GM12865 (cell line): Measurements from ENCODE around the gene CLDN20.

Experiments used
- DNase-seq: peaks from one replicate; pipeline ENCODE4 v3.0.0; 2010; ENCODE audit warnings: low read depth
- H3K4me3 ChIP-seq: 2 replicates; pipeline ENCODE4 v1.5.1; 2011; ENCODE audit warnings: mild to moderate bottlenecking, low read depth, low read length, control low read depth
- TF ChIP-seq, protein P1 (sequence below): IDR thresholded peaks from 2 replicates; pipeline ENCODE4 v1.5.1; 2011; ENCODE audit warnings: low read length, control low read depth, low read depth, inconsistent platforms; ENCODE audit not compliant: insufficient read depth; ENCODE audit errors: missing control alignments

CLDN20 gene

DNA sequence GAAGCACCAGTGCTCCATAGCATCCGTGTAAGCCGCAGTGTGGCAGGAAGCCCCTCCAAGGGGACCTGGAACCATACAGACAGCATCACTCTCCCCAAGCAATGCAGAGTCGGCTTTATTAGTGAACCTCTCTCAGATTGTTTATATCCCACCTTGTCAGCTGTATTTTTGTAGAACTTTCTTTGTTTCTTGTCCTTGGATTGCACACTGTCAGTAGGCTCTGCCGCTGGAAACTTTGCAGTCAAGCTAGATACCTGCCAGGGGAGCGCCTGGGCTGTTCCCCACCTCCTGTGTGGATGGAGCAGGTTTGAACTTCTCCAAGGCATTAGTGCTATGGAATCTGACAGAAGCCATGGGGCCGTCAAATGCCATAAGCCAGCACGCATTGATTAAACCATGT lies 18.6 kb upstream of the CLDN20 start:
- TF ChIP-seq, protein P1, sequence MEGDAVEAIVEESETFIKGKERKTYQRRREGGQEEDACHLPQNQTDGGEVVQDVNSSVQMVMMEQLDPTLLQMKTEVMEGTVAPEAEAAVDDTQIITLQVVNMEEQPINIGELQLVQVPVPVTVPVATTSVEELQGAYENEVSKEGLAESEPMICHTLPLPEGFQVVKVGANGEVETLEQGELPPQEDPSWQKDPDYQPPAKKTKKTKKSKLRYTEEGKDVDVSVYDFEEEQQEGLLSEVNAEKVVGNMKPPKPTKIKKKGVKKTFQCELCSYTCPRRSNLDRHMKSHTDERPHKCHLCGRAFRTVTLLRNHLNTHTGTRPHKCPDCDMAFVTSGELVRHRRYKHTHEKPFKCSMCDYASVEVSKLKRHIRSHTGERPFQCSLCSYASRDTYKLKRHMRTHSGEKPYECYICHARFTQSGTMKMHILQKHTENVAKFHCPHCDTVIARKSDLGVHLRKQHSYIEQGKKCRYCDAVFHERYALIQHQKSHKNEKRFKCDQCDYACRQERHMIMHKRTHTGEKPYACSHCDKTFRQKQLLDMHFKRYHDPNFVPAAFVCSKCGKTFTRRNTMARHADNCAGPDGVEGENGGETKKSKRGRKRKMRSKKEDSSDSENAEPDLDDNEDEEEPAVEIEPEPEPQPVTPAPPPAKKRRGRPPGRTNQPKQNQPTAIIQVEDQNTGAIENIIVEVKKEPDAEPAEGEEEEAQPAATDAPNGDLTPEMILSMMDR: no peak
- no peak overlapping the region for H3K4me3 ChIP-seq
- DNase-seq: no peak

DNA sequence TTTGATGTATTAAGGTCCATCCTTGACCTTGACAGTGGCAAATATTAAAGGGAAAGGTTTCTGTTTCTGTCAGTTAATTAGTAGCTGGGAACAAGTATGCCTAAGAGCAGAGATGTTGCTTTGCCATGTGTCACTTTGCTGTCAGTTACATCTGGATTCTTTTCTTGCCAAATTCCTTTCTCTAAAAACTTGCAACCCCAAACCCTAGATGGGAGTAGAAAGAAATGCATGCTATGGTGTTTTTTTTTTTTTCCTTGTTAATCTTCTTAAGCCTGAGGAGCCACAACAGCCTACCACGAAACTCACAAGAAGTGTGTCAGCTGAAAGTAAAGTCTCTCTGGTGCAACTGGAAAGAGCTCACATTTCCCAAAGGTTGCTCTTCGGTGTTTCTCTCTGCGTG lies 18.0 kb upstream of the CLDN20 start:
- no peak overlapping the region for H3K4me3 ChIP-seq
- no peak for DNase-seq
- TF ChIP-seq, protein P1: no peak

DNA sequence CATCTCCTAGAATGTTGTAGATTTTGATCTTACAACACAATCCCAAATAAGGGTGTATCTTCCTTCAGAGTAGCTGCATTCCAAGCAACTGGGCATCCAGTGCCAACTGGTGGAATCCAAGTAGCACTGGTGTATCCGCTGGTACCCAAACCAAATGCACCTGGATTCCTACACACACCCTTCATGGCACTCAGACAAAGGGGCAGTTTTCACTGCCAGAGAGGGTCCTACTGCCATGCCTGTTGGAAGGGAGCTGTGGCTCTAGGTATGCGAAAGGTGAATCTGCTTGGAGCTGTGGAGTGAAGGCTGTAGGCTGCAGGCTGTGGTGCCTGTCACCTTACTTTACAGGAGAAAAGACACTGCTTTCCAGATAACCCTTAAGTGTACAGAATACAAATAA lies 17.0 kb upstream of the CLDN20 start:
- no peak overlapping the region for H3K4me3 ChIP-seq
- TF ChIP-seq, protein P1: no peak
- no peak for DNase-seq

DNA sequence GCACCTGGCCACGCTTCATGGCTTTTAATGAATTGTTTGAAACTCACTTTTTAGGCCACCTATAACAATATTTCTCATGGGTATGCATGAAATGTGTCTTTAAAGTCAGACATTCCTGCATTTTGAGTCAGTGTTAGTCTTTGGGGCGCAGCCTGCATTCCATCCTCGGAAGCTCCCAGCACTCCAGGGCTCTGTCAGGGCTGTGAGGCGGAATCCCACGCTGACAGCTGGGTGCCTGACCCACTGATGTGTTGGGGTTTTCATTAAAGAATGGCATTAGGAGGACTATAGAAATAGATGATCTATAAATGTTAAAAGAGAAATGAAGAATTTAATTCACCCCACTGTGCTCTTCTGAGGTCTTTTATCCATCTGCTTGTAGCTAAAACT lies 16.2 kb upstream of the CLDN20 start:
- no peak overlapping the region for H3K4me3 ChIP-seq
- TF ChIP-seq, protein P1: no peak
- no peak for DNase-seq

DNA sequence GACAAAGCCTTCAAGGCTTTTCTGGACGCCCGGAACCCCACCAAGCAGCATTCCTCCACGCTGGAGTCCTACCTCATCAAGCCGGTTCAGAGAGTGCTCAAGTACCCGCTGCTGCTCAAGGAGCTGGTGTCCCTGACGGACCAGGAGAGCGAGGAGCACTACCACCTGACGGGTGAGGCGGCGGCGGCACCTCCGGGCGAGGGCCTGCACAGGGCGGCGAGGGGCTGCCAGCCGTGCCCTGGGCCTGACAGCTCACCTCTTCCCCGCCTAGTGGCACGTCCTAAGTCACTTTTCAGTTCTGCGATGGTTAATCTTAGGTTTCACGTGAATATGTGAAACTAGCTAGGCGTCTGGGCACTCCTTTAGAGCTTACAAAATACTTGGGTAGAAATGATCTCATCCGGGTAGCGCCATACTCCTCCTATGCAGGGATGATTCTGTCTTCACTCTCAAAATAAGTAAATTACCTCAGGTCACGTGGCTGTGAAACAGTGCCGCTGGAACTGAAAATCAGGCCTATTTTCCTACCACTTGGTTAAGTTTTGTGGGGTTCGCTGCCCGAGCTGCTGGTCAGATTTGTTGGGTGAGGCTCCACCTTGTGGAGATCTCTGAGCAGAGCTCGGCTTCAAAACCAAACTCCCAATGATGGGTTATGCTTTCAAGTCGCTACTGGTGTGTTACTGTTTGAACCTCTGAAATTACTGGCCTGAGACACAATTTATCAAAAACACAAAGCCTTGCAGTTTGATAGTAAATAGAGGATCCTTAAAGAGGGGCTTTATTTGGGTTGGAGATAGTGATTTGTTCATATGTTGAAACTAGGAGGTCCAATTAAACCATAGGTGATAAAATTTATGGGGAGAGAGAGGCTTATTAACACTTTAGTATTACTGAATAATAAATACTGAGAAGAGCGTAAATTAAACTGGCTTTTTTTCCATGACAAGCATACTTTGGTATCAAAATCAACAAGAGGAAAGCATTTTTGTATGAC lies 15.5 kb upstream of the CLDN20 start:
- TF ChIP-seq, protein P1: peak; percentile 72
- DNase-seq: peak; percentile 82
- no peak overlapping the region for H3K4me3 ChIP-seq

DNA sequence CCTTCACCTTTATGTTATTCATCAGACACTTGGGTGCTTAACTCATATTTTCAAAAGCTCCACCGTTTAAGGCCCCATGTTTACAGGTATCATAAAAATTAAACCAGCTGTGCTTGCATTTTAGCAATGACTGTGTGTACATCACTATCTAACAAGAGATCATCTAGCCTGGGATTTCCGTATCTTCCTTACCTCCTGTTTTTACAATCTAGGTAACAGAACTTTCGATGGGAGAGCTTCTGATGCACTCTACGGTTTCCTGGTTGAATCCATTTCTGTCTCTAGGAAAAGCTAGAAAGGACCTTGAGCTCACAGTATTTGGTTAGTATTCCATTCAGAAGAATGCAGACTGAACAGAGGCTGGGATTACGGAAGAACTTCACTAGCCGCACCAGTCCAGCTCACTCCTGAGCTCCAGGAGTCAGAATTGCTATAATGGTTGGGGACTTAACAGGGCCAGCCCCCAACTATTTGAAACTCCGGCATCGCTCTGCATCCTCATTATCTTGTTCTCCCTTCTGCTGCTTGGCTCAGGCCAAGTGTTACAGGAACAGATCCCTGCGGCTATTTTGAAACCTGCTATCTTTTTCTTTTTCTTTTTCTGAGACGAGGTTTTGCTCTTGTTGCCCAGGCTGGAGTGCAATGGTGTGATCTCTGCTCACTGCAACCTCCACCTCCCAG lies 13.0 kb upstream of the CLDN20 start:
- TF ChIP-seq, protein P1: no peak
- no peak for DNase-seq
- no peak overlapping the region for H3K4me3 ChIP-seq
